ENCODE data around the gene AHSG. TPM values are rescaled to one million over a fixed set of nuclear protein-coding genes. Genes with fewer than 3 reads are reported as not detected.
"Not testable (repeated sequence)": the region's sequence is repeated elsewhere in the genome, so short reads cannot be mapped to it uniquely, and the experiment has no call there.

The AHSG gene
- total RNA-seq, 1 experiment from 2014 or later: not detected

DNA sequence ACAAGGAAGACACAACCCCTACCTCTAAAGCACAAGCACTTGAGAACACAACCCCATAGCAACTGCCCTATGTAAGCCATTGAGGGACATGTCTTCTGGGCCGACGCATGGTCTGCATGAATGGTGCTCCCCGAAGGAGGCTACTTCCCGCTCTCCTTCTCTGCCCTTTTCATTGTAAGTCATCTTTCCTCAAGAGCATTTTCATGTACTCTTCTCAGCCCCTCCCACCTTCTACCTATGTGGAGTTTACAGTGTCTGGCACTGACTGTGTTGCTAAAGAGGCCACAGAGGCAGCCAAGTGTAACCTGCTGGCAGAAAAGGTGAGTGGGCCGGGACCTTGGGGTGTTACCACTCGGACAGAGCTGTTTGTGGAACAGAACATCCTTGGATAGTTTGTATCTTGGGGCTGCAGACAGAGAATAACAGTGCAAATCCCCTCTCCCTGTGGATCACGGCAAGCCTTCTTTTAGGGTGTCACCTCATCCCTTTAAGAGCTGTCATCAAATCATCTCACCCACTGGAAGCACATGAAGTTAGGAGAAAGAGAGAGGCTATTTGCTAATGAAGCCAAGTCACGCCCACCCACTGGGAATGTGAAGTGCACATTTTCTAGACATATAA is 5.6 kb downstream of the AHSG start:
- H3K4me3 ChIP-seq (ENCODE audit: insufficient read depth, low read depth, low read length): no peak overlapping the region
- no peak for DNase-seq
- no peaks in the 10 kb centered on the region for H3K36me3 ChIP-seq (replicated peaks; ENCODE audit: control insufficient read depth, insufficient read depth, low read length)
- peaks cover 5% of the 10 kb centered on the region for H3K27me3 ChIP-seq (ENCODE audit: control insufficient read depth, insufficient read depth, low read length)

DNA sequence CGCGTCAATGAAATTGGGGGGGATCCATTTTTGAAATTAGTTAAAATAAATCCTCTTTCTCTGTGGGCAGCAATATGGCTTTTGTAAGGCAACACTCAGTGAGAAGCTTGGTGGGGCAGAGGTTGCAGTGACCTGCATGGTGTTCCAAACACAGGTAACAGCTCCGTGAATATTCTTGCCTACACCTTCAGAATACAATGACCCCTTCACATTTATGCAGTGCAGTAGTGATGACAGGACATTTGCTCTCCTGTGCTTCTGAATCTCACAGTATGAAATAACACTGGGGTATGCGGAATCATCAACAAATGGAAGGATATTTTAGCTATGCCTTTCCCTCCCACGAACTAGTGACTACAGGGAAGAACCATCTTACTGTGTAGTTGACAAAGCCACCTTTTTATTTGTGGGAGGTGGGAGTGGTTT is 6.9 kb downstream of the AHSG start:
- Histone ChIP-seq H3K27me3 (ENCODE audit: control insufficient read depth, insufficient read depth, low read length) (peaks cover 5% of the 10 kb centered on the region), H3K4me3 (ENCODE audit: insufficient read depth, low read depth, low read length) (no peak overlapping the region), H3K36me3 (replicated peaks; ENCODE audit: control insufficient read depth, insufficient read depth, low read length) (no peaks in the 10 kb centered on the region)
- no peak for DNase-seq

DNA sequence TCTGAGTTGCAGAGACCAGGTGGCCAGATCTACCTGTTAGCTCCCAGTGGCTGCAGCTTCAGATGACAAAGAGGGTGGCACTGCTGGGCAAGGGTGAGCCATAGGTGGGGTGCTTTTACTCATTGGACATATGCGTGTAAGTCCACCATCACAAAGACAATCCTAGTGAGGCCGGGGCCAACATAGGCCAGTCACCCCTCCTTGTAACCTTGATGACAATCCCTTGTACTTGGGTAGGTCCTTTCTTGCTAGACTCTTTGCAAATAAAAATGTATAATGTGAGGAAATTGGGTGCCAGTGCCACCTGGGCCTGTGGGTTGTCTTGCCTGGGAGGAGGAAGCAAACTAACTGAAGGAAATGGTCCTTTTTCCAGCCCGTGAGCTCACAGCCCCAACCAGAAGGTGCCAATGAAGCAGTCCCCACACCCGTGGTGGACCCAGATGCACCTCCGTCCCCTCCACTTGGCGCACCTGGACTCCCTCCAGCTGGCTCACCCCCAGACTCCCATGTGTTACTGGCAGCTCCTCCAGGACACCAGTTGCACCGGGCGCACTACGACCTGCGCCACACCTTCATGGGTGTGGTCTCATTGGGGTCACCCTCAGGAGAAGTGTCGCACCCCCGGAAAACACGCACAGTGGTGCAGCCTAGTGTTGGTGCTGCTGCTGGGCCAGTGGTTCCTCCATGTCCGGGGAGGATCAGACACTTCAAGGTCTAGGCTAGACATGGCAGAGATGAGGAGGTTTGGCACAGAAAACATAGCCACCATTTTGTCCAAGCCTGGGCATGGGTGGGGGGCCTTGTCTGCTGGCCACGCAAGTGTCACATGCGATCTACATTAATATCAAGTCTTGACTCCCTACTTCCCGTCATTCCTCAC is 7.6 kb downstream of the AHSG start:
- Histone ChIP-seq H3K36me3 (replicated peaks; ENCODE audit: control insufficient read depth, insufficient read depth, low read length) (no peaks in the 10 kb centered on the region), H3K27me3 (ENCODE audit: control insufficient read depth, insufficient read depth, low read length) (peaks cover 5% of the 10 kb centered on the region), H3K4me3 (ENCODE audit: insufficient read depth, low read depth, low read length) (no peak overlapping the region)
- DNase-seq: no peak

DNA sequence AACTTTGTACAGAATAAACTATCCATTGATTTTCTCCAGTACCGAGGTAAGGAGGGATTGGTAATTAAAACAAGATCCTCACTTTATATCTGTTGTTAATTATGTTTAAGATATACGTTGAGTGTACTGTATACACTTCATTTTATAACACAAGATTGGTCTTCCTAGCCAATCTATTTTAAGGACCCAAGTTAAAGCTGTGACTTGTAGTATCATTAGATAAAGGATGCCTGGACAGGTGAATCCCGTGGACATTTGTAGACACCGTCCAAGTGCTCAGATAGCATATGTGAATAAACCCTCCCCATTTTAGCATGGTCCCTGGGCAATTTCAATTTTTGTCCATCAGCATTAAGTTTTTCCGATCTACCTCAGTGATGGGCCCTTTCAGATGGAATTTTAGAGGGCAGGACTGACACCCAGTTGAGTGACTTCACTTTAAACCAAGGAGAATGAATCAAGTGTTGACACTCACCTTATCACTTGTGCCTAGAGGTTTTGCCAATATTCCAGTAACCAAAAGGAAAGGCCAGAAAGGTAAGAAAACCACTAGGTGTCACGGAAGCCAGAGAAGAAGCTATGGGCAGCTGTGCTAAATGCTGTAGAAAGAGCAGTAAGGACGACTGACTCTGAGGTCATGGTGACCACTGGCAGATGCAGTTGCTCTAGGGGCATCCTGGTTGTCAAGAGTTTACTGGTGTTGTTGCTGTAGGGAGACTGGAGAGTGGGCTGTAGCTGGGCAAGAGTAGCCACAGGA is 9.2 kb downstream of the AHSG start:
- Histone ChIP-seq H3K36me3 (replicated peaks; ENCODE audit: control insufficient read depth, insufficient read depth, low read length) (no peaks in the 10 kb centered on the region), H3K4me3 (ENCODE audit: insufficient read depth, low read depth, low read length) (no peak overlapping the region), H3K27me3 (ENCODE audit: control insufficient read depth, insufficient read depth, low read length) (peaks cover 5% of the 10 kb centered on the region)
- no peak for DNase-seq

DNA sequence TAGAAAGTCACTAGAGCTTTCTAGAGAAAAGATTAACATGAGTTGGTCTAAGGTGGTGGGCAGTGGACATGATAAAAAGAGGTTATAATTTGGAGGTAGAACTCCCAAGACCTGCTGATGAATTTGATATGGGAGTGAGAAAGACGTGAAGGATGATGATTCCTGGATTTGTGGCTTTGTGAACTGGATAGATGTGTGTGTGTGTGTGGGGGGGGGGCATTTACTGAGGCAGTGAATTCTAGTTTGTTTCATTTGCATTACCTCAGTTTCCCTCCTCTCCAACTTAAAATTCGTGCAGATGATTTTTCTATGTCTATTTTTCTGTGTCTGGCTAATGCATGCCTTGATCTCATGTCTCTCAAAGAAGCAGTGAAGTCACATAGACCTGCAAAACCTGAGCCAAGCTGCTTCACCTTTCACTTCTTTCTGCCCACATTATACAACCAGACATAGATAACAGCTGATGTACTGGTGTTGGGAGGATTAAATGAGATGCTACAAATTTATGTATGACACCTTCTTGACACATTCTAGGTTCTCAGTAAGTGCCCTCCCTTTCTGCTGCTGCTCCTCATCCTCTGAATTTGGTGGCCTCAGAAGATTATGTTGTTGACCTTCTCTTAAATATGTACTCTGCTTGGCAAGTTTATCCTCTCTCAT is 9.9 kb downstream of the AHSG start:
- no peak for DNase-seq
- H3K36me3 ChIP-seq (replicated peaks; ENCODE audit: control insufficient read depth, insufficient read depth, low read length): no peaks in the 10 kb centered on the region
- H3K4me3 ChIP-seq (ENCODE audit: insufficient read depth, low read depth, low read length): no peak overlapping the region
- no peaks in the 10 kb centered on the region; the same call in 1 of the 2 replicates for H3K27me3 ChIP-seq (ENCODE audit: control insufficient read depth, insufficient read depth, low read length)

DNA sequence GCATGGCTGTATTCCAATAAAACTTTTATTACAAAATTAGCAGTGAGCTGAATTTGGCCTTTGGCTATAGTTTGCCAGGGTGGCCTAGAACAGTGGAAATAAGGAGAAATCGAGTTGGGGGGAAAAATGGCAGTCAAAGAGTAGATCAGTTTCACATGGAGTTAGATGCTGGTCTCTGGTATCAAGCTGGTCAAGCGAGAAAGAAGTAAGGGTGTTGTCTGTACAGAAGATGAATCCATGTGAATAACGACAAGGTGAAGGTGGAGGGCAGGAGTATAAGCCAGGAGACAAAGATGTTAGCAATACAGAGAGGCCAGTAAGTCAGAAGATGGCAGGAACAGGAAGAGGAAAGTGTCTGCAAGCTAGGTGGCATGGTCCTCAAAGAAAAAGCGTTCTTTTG is 11.7 kb downstream of the AHSG start:
- DNase-seq: no peak
- H3K4me3 ChIP-seq (ENCODE audit: insufficient read depth, low read depth, low read length): no peak overlapping the region

DNA sequence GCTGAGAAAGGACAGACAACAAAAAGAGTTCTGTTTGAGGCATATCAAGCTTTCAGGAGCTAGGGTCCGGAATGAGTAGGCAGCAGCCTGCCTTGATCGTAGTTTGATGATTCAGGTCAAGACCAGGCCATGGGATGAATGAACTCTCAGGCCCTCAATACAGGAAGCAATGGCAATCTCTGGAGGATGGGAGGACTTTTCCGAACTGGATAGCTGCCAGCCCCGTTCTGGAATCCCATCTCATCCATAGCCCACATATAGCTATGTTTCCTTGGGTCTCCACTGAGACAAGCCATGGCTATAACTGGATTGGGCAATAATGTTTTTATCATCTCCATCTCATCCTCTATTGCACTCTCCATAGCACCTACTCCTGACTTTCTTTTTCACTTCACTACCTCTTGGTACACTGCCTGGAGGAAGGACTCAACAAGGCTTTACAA is 12.8 kb downstream of the AHSG start:
- H3K27me3 ChIP-seq (ENCODE audit: control insufficient read depth, insufficient read depth, low read length): no peaks in the 10 kb centered on the region
- DNase-seq: no peak
- no peaks in the 10 kb centered on the region for H3K36me3 ChIP-seq (replicated peaks; ENCODE audit: control insufficient read depth, insufficient read depth, low read length)
- H3K4me3 ChIP-seq (ENCODE audit: insufficient read depth, low read depth, low read length): no peak overlapping the region

More for the DNA sequence above, 11.7 kb downstream of the AHSG start:
- Histone ChIP-seq H3K36me3 (replicated peaks; ENCODE audit: control insufficient read depth, insufficient read depth, low read length) (no peaks in the 10 kb centered on the region), H3K27me3 (ENCODE audit: control insufficient read depth, insufficient read depth, low read length) (no peaks in the 10 kb centered on the region)

DNA sequence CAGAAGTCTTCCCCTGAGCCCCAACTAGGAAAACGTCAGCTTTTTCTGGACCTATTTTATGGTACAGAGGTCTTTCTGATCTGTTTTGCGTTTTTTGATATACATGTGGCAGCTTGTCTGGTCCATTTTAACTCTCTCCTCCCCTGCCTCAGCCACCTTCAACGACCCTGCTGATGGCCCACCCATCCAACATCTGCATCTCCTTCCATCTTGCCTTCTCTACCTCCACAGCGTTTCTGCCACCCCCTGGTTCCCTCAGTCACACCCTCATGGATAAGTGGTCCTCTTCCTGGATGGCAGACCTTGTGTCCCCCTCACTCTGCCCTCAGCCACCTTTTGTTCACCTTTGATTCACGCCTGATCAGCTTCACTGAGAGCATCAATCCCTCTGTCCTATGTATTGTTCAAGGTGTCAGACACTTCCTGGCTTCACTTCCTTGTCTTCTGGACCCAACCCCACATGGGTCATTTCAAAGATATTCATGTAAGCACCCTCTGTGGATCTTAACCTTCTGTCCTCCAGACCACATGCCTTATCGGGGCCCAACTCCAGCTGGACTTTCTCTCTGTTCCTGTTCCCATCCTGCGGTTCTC is 13.5 kb downstream of the AHSG start:
- Histone ChIP-seq H3K4me3 (ENCODE audit: insufficient read depth, low read depth, low read length) (no peak overlapping the region), H3K27me3 (ENCODE audit: control insufficient read depth, insufficient read depth, low read length) (no peaks in the 10 kb centered on the region), H3K36me3 (replicated peaks; ENCODE audit: control insufficient read depth, insufficient read depth, low read length) (no peaks in the 10 kb centered on the region)
- DNase-seq: no peak

DNA sequence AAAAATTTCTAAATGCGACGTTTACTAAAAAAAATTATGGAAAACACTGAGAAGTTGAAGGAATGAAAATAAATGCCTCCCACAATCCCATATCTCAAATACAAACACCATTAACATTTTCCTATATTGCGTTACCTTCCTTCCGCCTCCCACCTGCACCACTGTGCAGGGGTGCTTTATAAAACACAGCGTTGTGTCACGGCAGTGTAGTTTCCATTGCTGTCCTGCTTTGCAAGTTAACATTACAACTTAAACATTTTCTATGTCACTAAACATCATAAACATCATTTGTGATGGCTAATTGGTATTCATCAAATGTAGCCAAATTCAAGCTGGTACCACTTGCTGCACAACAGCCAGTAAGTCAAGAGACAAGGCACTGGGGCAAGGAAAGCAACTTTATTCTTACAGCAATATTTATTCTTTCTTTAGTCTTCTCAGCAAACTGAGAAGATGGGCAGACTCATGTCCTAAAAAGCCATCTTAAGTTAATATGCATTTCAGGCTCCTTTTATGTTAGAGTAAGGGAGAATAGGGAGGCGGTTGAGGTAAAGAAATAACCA is 15.1 kb downstream of the AHSG start:
- no peak for DNase-seq
- Histone ChIP-seq H3K4me3 (ENCODE audit: insufficient read depth, low read depth, low read length) (no peak overlapping the region), H3K27me3 (ENCODE audit: control insufficient read depth, insufficient read depth, low read length) (no peaks in the 10 kb centered on the region), H3K36me3 (replicated peaks; ENCODE audit: control insufficient read depth, insufficient read depth, low read length) (no peaks in the 10 kb centered on the region)

DNA sequence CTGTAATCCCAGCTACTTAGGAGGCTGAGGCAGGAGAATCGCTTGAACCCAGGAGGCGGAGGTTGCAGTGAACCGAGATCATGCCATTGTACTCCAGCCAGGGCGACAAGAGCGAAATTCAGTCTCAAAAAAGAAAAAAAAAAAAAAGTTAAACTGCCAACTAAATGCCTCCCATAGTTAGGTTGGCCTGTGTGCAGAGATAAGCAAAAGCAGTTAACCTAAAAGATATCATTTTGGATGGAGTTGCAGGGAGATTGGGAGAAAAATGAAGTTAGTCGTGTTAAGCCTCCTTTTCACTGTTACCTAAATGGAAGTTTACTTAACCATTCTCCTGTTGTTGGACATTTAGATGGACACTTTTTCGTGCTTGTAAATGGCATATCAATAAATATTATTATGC is 15.9 kb downstream of the AHSG start:
- H3K27me3 ChIP-seq (ENCODE audit: control insufficient read depth, insufficient read depth, low read length): no peaks in the 10 kb centered on the region
- no peak overlapping the region for H3K4me3 ChIP-seq (ENCODE audit: insufficient read depth, low read depth, low read length)
- DNase-seq: no peak
- H3K36me3 ChIP-seq (replicated peaks; ENCODE audit: control insufficient read depth, insufficient read depth, low read length): no peaks in the 10 kb centered on the region

DNA sequence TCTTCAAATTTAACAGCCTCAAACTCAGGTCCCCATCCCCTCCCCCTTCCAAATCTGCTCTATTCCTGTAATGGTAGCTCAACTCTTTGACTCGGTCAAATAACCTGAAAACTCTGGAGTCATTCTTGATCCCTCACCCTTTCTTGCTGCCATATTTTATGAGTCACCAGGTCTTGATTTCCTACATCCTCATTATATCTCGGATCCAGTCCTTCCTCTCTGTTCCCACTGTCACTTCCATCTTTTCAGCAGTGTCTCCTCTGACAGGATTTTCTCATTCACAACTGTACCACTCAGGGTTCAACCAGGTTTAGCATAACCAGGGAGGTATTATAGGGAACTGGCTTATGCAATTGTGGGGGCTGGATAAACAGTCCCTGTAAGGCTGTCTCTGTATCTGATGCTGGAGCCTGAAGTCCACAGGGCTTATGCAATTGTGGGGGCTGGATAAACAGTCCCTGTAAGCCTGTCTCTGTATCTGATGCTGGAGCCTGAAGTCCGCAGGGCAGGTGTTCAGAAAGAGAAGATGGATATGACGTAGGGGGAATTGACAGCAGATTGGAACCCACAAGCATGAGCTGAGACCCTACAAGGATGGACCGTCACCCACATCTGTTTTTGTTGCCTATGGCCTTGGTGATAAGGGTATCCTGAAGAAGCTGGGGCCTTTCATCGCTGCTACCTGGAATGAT is 18.2 kb downstream of the AHSG start:
- H3K27me3 ChIP-seq (ENCODE audit: control insufficient read depth, insufficient read depth, low read length): no peaks in the 10 kb centered on the region
- no peak for DNase-seq

DNA sequence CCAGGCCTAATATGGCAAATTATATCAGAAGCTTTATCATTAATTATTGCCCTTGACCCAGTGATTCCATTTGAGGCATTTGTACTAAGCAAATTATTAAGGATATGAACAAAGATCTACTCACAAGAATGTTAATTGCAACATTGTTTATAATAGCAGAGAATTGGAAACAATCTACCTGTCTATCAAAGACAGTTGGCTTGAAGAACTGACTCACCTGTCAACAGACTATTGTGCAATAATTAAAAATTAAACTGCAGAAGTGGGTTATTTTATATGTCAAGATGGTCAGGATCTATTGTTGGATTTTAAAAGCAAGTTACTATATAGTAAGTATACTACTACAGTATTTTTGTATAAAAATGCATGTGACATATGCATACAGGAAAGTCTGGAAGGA is 20.6 kb downstream of the AHSG start:
- H3K36me3 ChIP-seq (replicated peaks; ENCODE audit: control insufficient read depth, insufficient read depth, low read length): no peaks in the 10 kb centered on the region
- no peak for DNase-seq
- H3K4me3 ChIP-seq (ENCODE audit: insufficient read depth, low read depth, low read length): no peak overlapping the region
- no peaks in the 10 kb centered on the region for H3K27me3 ChIP-seq (ENCODE audit: control insufficient read depth, insufficient read depth, low read length)

More for the DNA sequence above, 18.2 kb downstream of the AHSG start:
- Histone ChIP-seq H3K36me3 (replicated peaks; ENCODE audit: control insufficient read depth, insufficient read depth, low read length) (no peaks in the 10 kb centered on the region), H3K4me3 (ENCODE audit: insufficient read depth, low read depth, low read length) (no peak overlapping the region)

DNA sequence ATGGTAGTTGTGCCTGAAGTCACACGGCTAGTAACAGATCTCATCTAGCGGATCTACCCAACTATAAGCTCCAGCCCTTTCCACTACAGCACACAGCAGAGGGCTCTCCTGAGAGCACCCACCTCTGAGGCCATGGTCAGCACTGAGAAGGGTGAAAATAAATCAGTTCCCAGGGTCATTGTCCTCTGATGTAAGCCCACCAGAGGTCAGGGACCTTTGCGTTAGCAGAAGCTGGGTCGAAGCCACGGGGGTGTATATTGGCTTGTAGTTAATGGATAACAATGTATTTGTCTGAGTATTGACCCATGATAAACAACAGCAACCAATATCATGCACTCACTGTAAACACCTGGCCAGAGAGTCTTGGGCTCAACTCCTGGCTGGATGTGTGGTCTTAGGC is 21.3 kb downstream of the AHSG start:
- not testable (repeated sequence) for H3K4me3 ChIP-seq (ENCODE audit: insufficient read depth, low read depth, low read length); DNase-seq

More for the DNA sequence above, 21.3 kb downstream of the AHSG start:
- not testable (repeated sequence) for H3K36me3 ChIP-seq (replicated peaks; ENCODE audit: control insufficient read depth, insufficient read depth, low read length); H3K27me3 ChIP-seq (ENCODE audit: control insufficient read depth, insufficient read depth, low read length)
